Right forelimb (tissue), 1 donor: ENCODE measurements around the gene TFAP2D.

Experiments used
- DNase-seq: peaks from one replicate; pipeline ENCODE4 v3.0.0-alpha.2; 2018

Gene TFAP2D

GRCh38 chr6:50819904-50820868 lies 106.9 kb downstream of the TFAP2D start:
- no peak for DNase-seq

GRCh38 chr6:50820869-50821264 lies 107.5 kb downstream of the TFAP2D start:
- no peak for DNase-seq

- no peak for DNase-seq
Observed at GRCh38 chr6:50821441-50822077, 108.2 kb downstream of the TFAP2D start.

GRCh38 chr6:50822078-50822476 lies 108.8 kb downstream of the TFAP2D start:
- no peak for DNase-seq
